IPS-18a (cell line): ENCODE results near the gene CNKSR3.

Experiments used
- H3K27ac ChIP-seq: one replicate; pipeline ENCODE4 v1.5.1; 2013; ENCODE audit warnings: low read length
- H3K27me3 ChIP-seq: one replicate; pipeline ENCODE4 v1.6.1; 2013; ENCODE audit warnings: mild to moderate bottlenecking, low read length; ENCODE audit not compliant: control insufficient read depth, insufficient read depth
- H3K36me3 ChIP-seq: one replicate; pipeline ENCODE4 v1.6.1; 2013; ENCODE audit warnings: low read depth, low read length; ENCODE audit not compliant: control insufficient read depth
- H3K4me1 ChIP-seq: one replicate; pipeline ENCODE4 v1.6.1; 2013; ENCODE audit warnings: low read depth, low read length; ENCODE audit not compliant: control insufficient read depth
- H3K4me3 ChIP-seq: one replicate; pipeline ENCODE4 v1.5.1; 2013; ENCODE audit warnings: low read length
- H3K9ac ChIP-seq: one replicate; pipeline ENCODE4 v1.6.1; 2013; ENCODE audit warnings: mild to moderate bottlenecking, low read length, moderate library complexity
- H3K9me3 ChIP-seq: one replicate; pipeline ENCODE4 v1.6.1; 2013; ENCODE audit warnings: low read depth, low read length; ENCODE audit not compliant: control insufficient read depth

CNKSR3 gene

DNA sequence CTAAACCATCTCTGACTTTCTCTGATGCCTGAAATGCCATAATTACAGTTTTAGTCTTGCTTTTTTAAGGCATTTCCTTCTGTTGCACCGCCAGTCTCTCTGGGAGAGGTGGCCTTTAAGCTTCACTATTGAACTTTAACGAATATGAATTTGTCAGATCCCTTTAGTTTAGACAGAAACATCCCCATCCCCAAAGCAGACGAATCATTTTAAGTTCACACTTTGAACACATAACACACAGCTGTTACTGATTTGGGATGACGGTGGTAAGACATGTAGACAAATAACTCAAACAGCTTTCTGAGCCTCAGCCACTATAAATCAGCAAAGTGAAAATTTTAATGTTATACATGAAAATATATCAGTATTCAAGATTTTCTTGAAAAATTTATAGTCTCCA, 146.7 kb downstream of the CNKSR3 start:
- no peaks in the 10 kb centered on the region for H3K4me1 ChIP-seq
- no peaks in the 10 kb centered on the region for H3K27me3 ChIP-seq
- H3K9me3 ChIP-seq, result no peaks in the 10 kb centered on the region
- H3K27ac ChIP-seq, result no peak overlapping the region
- H3K9ac ChIP-seq, result no peak overlapping the region
- H3K4me3 ChIP-seq, result no peak overlapping the region
- no peaks in the 10 kb centered on the region for H3K36me3 ChIP-seq

DNA sequence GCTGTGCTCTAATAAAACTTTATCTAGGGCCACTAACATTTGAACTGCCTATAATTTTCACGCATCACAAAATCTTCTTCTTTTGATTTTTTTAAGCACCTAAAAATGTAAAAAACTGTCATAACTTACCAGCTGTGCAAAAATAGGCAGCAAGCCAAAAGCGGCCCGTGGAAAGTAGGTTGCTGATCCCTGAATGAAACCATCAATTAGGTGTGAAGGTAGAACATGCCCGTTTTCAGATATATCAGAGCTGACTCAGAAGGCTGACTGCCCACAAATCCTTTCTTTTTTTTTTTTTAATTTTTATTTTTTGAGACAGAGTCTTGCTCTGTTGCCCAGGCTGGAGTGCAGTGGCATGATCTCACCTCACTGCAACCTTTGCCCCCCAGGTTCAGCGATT, 149.0 kb downstream of the CNKSR3 start:
- Histone ChIP-seq H3K9ac (no peak overlapping the region), H3K4me1 (no peaks in the 10 kb centered on the region), H3K27me3 (no peaks in the 10 kb centered on the region), H3K9me3 (no peaks in the 10 kb centered on the region), H3K4me3 (no peak overlapping the region), H3K36me3 (no peaks in the 10 kb centered on the region), H3K27ac (no peak overlapping the region)

GRCh38 chr6:154360476-154360875, 150.0 kb downstream of the CNKSR3 start:
- Histone ChIP-seq H3K36me3 (no peaks in the 10 kb centered on the region), H3K27ac (no peak overlapping the region), H3K9ac (no peak overlapping the region), H3K4me3 (no peak overlapping the region), H3K27me3 (no peaks in the 10 kb centered on the region), H3K4me1 (no peaks in the 10 kb centered on the region), H3K9me3 (no peaks in the 10 kb centered on the region)

- H3K27ac ChIP-seq, result no peak overlapping the region
- H3K27me3 ChIP-seq, result no peaks in the 10 kb centered on the region
- H3K9ac ChIP-seq, result no peak overlapping the region
- H3K4me1 ChIP-seq, result no peaks in the 10 kb centered on the region
- H3K36me3 ChIP-seq, result no peaks in the 10 kb centered on the region
- H3K4me3 ChIP-seq, result no peak overlapping the region
- no peaks in the 10 kb centered on the region for H3K9me3 ChIP-seq
Observed at GRCh38 chr6:154359679-154360078, 150.8 kb downstream of the CNKSR3 start.

DNA sequence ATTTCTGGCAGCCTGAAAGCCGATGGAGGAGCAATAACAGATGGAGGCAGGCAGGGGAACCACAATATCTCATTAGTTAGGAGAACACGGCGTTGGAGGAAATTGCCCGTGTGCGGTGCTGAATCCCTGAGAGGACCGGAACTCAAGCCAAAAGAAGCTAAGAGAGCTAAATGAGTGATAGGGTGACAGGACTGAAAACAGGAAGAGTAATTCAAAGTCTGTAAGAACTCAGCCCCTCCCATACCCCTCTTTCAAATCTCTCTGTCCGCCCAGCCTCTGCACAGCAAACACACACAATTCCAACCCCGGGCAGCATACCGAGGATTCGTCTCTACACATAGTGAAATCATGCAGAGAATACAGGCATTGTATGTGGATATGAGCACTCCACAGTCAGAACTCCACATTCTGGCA, 151.3 kb downstream of the CNKSR3 start:
- Histone ChIP-seq H3K9me3 (no peaks in the 10 kb centered on the region), H3K4me3 (no peak overlapping the region), H3K36me3 (no peaks in the 10 kb centered on the region), H3K4me1 (no peaks in the 10 kb centered on the region), H3K27ac (no peak overlapping the region), H3K9ac (no peak overlapping the region), H3K27me3 (no peaks in the 10 kb centered on the region)

- no peaks in the 10 kb centered on the region for H3K4me1 ChIP-seq
- no peak overlapping the region for H3K27ac ChIP-seq
- H3K27me3 ChIP-seq, result no peaks in the 10 kb centered on the region
- no peaks in the 10 kb centered on the region for H3K36me3 ChIP-seq
- H3K9ac ChIP-seq, result no peak overlapping the region
- no peaks in the 10 kb centered on the region for H3K9me3 ChIP-seq
- H3K4me3 ChIP-seq, result no peak overlapping the region
Observed at GRCh38 chr6:154358019-154358545, 152.4 kb downstream of the CNKSR3 start.

DNA sequence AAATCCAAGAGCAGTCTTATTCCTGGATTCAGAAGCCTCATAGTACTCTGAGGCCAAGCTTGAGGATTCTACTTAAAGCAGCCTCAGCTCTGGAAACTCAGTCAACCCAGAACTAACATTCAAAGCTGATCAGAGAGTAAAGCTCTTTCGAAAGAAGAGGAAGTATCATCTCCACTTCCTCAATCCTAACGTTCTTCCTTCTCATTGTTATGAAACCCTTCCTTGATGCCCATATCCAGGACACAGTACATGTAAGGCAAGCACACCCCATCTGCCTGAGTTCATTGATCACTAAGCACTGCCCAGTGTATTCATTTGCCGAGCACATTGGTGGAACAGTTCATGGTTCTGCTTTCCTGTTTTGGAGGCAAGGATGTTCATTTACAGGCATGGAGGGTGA, 153.8 kb downstream of the CNKSR3 start, which contains the start of gene IPCEF1:
Gene IPCEF1 (minus strand): TSS at position 114 of the 400 bp plus-strand sequence. CDS start 90,856 bp downstream, outside the sequence.
- Histone ChIP-seq H3K27me3 (no peaks in the 10 kb centered on the region), H3K9ac (no peak within 1 kb of the TSS), H3K4me1 (no peaks in the 10 kb centered on the region)

GRCh38 chr6:154356113-154356512, 154.4 kb downstream of the CNKSR3 start:
- Histone ChIP-seq H3K4me3 (no peak overlapping the region), H3K9me3 (no peaks in the 10 kb centered on the region), H3K27me3 (no peaks in the 10 kb centered on the region), H3K9ac (no peak overlapping the region), H3K27ac (no peak overlapping the region), H3K36me3 (no peaks in the 10 kb centered on the region), H3K4me1 (no peaks in the 10 kb centered on the region)

More for the DNA sequence above, 153.8 kb downstream of the CNKSR3 start, which contains the start of gene IPCEF1:
- Histone ChIP-seq H3K4me3 (no peak within 1 kb of the TSS), H3K9me3 (no peaks in the 10 kb centered on the region), H3K27ac (no peak within 1 kb of the TSS), H3K36me3 (no peaks in the 10 kb centered on the region)

GRCh38 chr6:154354265-154354777, 156.2 kb downstream of the CNKSR3 start:
- H3K9me3 ChIP-seq, result no peaks in the 10 kb centered on the region
- no peak overlapping the region for H3K9ac ChIP-seq
- H3K27me3 ChIP-seq, result no peaks in the 10 kb centered on the region
- H3K4me1 ChIP-seq, result no peaks in the 10 kb centered on the region
- H3K4me3 ChIP-seq, result no peak overlapping the region
- H3K27ac ChIP-seq, result no peak overlapping the region
- H3K36me3 ChIP-seq, result no peaks in the 10 kb centered on the region

DNA sequence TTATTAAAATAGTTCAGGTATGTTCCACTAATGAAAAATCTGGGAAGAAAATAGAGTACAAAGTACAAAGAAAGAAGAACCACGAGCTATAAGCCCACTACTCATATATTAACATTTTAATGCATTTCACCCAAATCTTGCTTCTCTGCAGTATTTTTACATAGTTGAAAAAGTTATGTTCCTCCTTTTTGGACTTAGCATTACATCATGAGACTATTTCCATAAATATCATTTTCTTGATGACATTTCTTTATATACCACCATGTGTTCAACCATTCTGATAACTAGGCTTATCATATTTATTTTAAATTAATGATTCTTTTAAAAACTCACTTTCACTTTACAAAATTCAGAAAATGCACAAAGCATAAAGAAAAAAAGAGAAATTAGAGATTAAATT, 156.9 kb downstream of the CNKSR3 start:
- no peaks in the 10 kb centered on the region for H3K4me1 ChIP-seq

GRCh38 chr6:154352898-154353585, 157.4 kb downstream of the CNKSR3 start:
- no peaks in the 10 kb centered on the region for H3K27me3 ChIP-seq
- no peak overlapping the region for H3K9ac ChIP-seq
- H3K4me1 ChIP-seq, result no peaks in the 10 kb centered on the region
- no peak overlapping the region for H3K4me3 ChIP-seq
- no peaks in the 10 kb centered on the region for H3K36me3 ChIP-seq
- no peak overlapping the region for H3K27ac ChIP-seq
- no peaks in the 10 kb centered on the region for H3K9me3 ChIP-seq

More for the DNA sequence above, 156.9 kb downstream of the CNKSR3 start:
- H3K27me3 ChIP-seq, result no peaks in the 10 kb centered on the region
- H3K9me3 ChIP-seq, result no peaks in the 10 kb centered on the region
- H3K9ac ChIP-seq, result no peak overlapping the region
- H3K27ac ChIP-seq, result no peak overlapping the region
- H3K4me3 ChIP-seq, result no peak overlapping the region
- H3K36me3 ChIP-seq, result no peaks in the 10 kb centered on the region

GRCh38 chr6:154350293-154350692, 160.2 kb downstream of the CNKSR3 start:
- no peak overlapping the region for H3K9ac ChIP-seq
- no peak overlapping the region for H3K4me3 ChIP-seq
- no peaks in the 10 kb centered on the region for H3K4me1 ChIP-seq
- H3K36me3 ChIP-seq, result no peaks in the 10 kb centered on the region
- H3K9me3 ChIP-seq, result no peaks in the 10 kb centered on the region
- no peaks in the 10 kb centered on the region for H3K27me3 ChIP-seq
- H3K27ac ChIP-seq, result no peak overlapping the region
